Uterus (tissue), 2 donors: ENCODE data around the gene P2RX2.

ENCODE experiments used
- POLR2A ChIP-seq, 2 donors: fragments of 450-650 bp; IDR thresholded peaks; one replicate each; pipeline ENCODE4 v1.6.1; 2016; ENCODE audit warnings: antibody characterized with exemption in 2 of 2, mild to moderate bottlenecking in 1 of 2, moderate library complexity in 1 of 2
- TF ChIP-seq, protein P1 (sequence below), 4 experiments: fragments of 200-600 bp in 2 of 4; fragments of 450-650 bp in 2 of 4; sonication (generic) in 2 of 4; IDR thresholded peaks; one replicate each; pipeline ENCODE4 v1.5.1; 2016 to 2019; ENCODE audit warnings: antibody characterized with exemption in 4 of 4, mild to moderate bottlenecking in 2 of 4, moderate library complexity in 1 of 4

DNA sequence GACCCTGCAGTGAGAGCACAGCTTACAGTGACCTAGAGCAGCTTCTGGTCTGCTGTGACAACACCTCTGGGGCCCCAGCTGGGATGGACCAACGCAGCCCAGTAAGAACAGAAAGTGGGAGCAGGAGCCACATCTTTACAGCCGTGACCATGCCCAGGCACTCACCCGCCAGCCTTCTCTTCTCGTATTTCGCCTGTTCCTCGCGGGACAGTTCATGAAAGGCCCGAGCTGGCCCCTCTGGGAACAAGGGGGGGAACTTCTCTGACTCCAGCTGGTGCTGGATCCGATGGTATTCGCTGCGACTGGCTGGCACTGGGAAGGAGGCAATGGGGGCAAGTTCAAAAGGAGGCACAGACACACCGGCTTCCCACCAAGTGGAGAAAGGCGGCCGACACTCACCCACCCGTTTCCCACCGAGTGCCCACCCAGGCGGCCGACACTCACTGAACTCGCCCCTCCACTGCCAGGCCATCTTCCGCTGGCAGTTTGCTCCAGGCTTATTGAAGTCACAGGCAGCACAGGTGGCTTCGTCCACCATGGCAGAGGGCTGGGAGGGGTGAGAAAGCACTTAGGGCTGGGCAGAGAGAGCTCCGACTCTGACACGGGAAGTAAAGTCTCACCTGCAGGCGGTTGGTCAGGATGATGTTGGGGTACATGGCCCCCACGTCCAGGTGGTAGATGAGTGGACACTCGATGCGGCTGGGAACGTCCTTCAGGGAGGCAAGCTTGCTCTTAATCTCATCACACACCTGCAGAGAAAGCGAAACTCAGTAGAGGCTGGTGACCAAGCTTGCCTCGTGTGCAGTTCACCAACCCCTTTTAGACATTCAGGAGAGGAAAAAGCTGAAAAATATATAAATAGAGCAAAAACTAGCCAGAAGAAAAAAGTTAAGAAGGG, 49.9 kb downstream of the P2RX2 start:
- TF ChIP-seq, protein P1, sequence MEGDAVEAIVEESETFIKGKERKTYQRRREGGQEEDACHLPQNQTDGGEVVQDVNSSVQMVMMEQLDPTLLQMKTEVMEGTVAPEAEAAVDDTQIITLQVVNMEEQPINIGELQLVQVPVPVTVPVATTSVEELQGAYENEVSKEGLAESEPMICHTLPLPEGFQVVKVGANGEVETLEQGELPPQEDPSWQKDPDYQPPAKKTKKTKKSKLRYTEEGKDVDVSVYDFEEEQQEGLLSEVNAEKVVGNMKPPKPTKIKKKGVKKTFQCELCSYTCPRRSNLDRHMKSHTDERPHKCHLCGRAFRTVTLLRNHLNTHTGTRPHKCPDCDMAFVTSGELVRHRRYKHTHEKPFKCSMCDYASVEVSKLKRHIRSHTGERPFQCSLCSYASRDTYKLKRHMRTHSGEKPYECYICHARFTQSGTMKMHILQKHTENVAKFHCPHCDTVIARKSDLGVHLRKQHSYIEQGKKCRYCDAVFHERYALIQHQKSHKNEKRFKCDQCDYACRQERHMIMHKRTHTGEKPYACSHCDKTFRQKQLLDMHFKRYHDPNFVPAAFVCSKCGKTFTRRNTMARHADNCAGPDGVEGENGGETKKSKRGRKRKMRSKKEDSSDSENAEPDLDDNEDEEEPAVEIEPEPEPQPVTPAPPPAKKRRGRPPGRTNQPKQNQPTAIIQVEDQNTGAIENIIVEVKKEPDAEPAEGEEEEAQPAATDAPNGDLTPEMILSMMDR (IDR thresholded peaks at IDR 0.05) = no peak
- TF ChIP-seq POLR2A (IDR thresholded peaks at IDR 0.05) = no peak
